ENCODE data around the gene LPCAT2. TPM values are rescaled to one million over a fixed set of nuclear protein-coding genes. Genes with fewer than 3 reads are reported as not detected.

LPCAT2 gene
- total and polyA plus RNA-seq, 2 of the 13 experiments (the other 11 are each of a cell fraction or from before 2014, with no cell fraction given) = 9.9 to 17.6 TPM

GRCh38 chr16:55502801-55503366, 6.0 kb upstream of the LPCAT2 start (continued):
- TF ChIP-seq, protein P1, sequence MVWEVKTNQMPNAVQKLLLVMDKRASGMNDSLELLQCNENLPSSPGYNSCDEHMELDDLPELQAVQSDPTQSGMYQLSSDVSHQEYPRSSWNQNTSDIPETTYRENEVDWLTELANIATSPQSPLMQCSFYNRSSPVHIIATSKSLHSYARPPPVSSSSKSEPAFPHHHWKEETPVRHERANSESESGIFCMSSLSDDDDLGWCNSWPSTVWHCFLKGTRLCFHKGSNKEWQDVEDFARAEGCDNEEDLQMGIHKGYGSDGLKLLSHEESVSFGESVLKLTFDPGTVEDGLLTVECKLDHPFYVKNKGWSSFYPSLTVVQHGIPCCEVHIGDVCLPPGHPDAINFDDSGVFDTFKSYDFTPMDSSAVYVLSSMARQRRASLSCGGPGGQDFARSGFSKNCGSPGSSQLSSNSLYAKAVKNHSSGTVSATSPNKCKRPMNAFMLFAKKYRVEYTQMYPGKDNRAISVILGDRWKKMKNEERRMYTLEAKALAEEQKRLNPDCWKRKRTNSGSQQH (CRISPR knock-in tag; IDR thresholded peaks at IDR 0.05; ENCODE audit: low read depth) = no peak
- TF ChIP-seq ATF7-NPFF (CRISPR knock-in tag; IDR thresholded peaks at IDR 0.05; ENCODE audit: low read depth) (no peak), USF2 (IDR thresholded peaks at IDR 0.05; ENCODE audit: low read depth, low read length) (no peak), USF2 (CRISPR knock-in tag; IDR thresholded peaks at IDR 0.05; ENCODE audit: borderline replicate concordance) (no peak), IKZF4 (CRISPR knock-in tag; IDR thresholded peaks at IDR 0.05; ENCODE audit: borderline replicate concordance, low read depth, not compliant biosample characterization) (no peak), CENPT (CRISPR knock-in tag; IDR thresholded peaks at IDR 0.05; ENCODE audit: low read depth) (no peak), GZF1 (CRISPR knock-in tag; IDR thresholded peaks at IDR 0.05) (no peak), NFYC (CRISPR knock-in tag; IDR thresholded peaks at IDR 0.05) (no peak), ZBTB44 (CRISPR knock-in tag; IDR thresholded peaks at IDR 0.05) (no peak), ZSCAN12 (CRISPR knock-in tag; IDR thresholded peaks at IDR 0.05) (no peak), KLF16 (CRISPR knock-in tag; IDR thresholded peaks at IDR 0.05) (0 out of 4 replicates have a peak, but pooled peaks of 1 of the 2 experiments have one; percentile 26), ZNF451 (CRISPR knock-in tag; IDR thresholded peaks at IDR 0.05) (no peak), EEA1 (CRISPR knock-in tag; IDR thresholded peaks at IDR 0.05; ENCODE audit: borderline replicate concordance) (no peak), RORA (CRISPR knock-in tag; IDR thresholded peaks at IDR 0.05) (no peak), BHLHE40 (IDR thresholded peaks at IDR 0.05; ENCODE audit: low read length) (no peak), ZFAT (CRISPR knock-in tag; conservative IDR thresholded peaks at IDR 0.05) (no peak), ZNF230 (CRISPR knock-in tag; IDR thresholded peaks at IDR 0.05) (no peak), SMAD9 (CRISPR knock-in tag; IDR thresholded peaks at IDR 0.05) (no peak), CREM (IDR thresholded peaks at IDR 0.05) (peak; percentile 31; the same call in 1 of the 2 replicates), CREM (CRISPR knock-in tag; IDR thresholded peaks at IDR 0.05) (no peak), GABPA (IDR thresholded peaks at IDR 0.05; ENCODE audit: low read depth, low read length) (no peak), GABPA (CRISPR knock-in tag; IDR thresholded peaks at IDR 0.05; ENCODE audit: low read depth) (no peak), PLRG1 (conservative IDR thresholded peaks at IDR 0.05) (no peak)
- TF ChIP-seq, protein P2, sequence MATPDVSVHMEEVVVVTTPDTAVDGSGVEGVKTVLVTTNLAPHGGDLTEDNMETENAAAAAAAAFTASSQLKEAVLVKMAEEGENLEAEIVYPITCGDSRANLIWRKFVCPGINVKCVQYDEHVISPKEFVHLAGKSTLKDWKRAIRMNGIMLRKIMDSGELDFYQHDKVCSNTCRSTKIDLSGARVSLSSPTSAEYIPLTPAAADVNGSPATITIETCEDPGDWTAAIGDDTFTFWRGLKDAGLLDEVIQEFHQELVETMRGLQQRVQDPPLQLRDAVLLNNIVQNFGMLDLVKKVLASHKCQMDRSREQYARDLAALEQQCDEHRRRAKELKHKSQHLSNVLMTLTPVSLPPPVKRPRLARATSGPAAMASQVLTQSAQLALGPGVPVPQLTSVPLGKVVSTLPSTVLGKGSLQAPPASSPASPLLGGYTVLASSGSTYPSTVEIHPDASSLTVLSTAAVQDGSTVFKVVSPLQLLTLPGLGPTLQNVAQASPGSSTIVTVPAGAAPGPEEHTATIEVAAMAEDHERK (CRISPR knock-in tag; IDR thresholded peaks at IDR 0.05; ENCODE audit: low read depth) = no peak
- TF ChIP-seq, protein P3, sequence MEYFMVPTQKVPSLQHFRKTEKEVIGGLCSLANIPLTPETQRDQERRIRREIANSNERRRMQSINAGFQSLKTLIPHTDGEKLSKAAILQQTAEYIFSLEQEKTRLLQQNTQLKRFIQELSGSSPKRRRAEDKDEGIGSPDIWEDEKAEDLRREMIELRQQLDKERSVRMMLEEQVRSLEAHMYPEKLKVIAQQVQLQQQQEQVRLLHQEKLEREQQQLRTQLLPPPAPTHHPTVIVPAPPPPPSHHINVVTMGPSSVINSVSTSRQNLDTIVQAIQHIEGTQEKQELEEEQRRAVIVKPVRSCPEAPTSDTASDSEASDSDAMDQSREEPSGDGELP (IDR thresholded peaks at IDR 0.05; ENCODE audit: borderline replicate concordance, low read depth) = peak; percentile 39; the same call in 1 of the 2 replicates

Measured in HepG2 (cell line).